HFF-Myc (cell line): ENCODE data around the gene CHERP.

ENCODE experiments used
- DNase-seq: peaks from one replicate; pipeline ENCODE4 v3.0.0-alpha.2; 2011; ENCODE audit warnings: low read depth; ENCODE audit errors: extremely low read depth
- H3K4me3 ChIP-seq: replicated peaks from 2 replicates; pipeline ENCODE4 v1.5.1; 2011; ENCODE audit warnings: low read depth, mild to moderate bottlenecking, control low read depth, low read length
- CTCF ChIP-seq: IDR thresholded peaks from 2 replicates; pipeline ENCODE4 v1.5.1; 2012; ENCODE audit warnings: mild to moderate bottlenecking, low read depth, low read length, control low read depth; ENCODE audit errors: missing control alignments

Gene CHERP

DNA sequence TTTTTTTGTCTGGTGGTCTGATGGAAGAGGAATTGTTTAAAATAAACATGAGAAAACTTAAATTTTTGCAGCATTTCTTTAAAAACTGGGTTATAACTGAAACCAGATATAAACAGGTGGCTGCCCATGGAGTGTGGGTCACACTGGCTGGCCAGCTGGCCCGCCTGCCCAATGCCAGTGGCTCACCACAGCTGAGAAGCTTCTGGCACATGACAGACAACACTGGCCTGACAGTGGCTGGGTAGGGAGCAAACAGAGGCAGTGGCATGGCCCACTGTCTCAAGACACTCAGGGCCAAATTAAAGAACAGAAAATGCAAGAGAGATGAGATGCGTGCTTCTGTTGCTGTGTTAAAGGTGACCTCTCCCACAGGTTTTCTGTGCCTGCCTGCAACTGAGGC, 33.0 kb upstream of the CHERP start:
- DNase-seq: no peak
- TF ChIP-seq CTCF: no peak
- no peak overlapping the region for H3K4me3 ChIP-seq

DNA sequence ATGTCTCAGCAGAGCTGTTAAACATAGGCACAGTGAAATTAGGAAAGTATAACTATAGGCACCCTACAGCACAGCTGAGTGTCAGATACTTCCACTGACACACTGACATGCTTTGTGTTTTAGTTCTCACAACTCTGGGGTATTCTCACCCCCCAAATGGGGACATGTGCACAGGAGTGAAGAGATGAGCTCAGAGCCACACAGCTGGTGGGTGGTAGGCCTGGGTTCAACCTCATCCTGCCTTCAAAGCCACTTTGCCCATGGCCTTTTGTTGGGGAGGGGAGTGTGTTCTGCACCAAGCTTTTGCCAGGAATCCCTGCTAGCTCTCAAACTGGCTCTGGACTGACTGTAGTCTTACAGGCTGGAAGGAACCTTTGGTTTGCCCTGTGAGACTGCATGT, 31.7 kb upstream of the CHERP start:
- no peak for TF ChIP-seq CTCF
- peak overlapping the region; percentile 92 for H3K4me3 ChIP-seq
- DNase-seq: no peak

DNA sequence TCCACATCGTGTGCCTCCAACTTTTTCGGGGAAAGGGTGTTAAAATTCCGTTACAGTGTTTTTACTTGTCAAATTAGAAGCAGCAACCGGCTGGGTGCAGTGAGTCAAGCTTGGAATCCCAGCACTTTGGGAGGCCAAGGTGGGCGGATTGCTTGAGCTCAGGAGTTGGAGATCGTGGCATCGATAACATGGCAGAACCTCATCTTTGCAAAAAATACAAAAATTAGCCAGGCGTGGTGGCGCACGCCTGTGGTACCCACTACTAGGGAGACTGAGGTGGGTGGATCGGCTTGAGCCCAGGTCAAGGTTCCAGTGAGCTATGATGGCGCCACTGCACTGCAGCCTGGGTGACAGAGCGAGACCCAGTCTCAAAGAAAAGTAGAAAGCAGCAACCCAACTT, 31.1 kb upstream of the CHERP start:
- peak overlapping the region; percentile 92 for H3K4me3 ChIP-seq
- TF ChIP-seq CTCF: no peak
- DNase-seq: no peak

- no peak for TF ChIP-seq CTCF
- H3K4me3 ChIP-seq: peak within 1 kb of the TSS; percentile 92
- peak; percentile 80 for DNase-seq
These were observed 30.3 kb upstream of the CHERP start, which contains the start of gene SLC35E1 for GRCh38 chr19:16572332-16573211. Gene SLC35E1 (minus strand): TSS chr19:16572415. CDS start chr19:16572364, 51 bp downstream.

DNA sequence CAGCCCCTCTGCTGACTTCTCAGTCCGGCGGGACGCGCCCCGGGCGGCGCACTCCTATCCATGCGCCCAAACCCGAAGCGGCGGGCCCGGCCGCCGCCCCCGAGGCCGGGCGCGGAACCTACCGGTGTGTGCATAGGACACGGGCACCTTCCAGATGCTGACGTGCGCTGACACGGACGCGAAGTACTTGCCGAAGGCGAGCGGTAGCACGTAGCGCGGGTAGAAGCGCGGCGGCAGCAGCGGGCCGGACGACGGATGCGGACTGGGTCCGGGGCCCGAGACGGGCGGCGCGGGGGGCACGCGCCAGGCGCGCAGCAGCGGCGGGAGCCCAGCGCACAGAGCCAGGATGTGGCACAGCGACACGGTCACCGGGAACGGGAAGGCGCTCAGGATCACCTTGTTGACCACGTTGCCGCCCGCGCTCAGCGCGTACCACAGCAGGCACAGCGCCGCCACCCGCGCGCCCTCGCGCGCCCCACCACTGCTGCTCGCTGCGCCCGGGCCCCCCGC, 29.6 kb upstream of the CHERP start:
- no peak for TF ChIP-seq CTCF
- no peak for DNase-seq

DNA sequence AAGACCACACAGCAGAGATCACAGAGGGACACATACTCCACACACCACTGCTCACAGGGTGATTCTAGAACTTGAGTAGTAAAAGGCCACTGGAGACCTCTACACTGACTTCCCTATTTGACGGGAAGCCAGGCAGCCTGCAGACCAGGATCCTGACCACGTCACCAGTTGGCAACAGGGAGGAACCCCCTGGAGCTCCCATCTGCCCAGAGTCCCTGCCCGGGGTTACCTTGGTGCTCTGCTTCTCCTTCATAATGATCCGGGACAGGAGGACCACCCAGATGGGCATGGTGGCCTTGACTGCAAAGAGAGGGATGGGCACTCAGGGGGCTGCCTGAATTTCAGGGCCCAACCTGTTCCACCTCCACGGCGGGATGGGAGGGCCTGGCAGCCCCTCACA, 29.0 kb upstream of the CHERP start:
- no peak for DNase-seq
- no peak for TF ChIP-seq CTCF
- H3K4me3 ChIP-seq: peak overlapping the region; percentile 92

More for the DNA sequence above, 29.6 kb upstream of the CHERP start:
- H3K4me3 ChIP-seq: peak overlapping the region; percentile 92
